Ishikawa (cell line): ENCODE data around the gene AARS2.

ENCODE experiments used
- CREB1 ChIP-seq: IDR thresholded peaks from 2 replicates; pipeline ENCODE4 v1.6.1; 2012; ENCODE audit warnings: low read depth
- EGR1 ChIP-seq: IDR thresholded peaks from 2 replicates; pipeline ENCODE4 v1.6.1; 2012
- EP300 ChIP-seq: IDR thresholded peaks from 2 replicates; pipeline ENCODE4 v1.6.1; 2012; ENCODE audit warnings: borderline replicate concordance
- FOXM1 ChIP-seq: IDR thresholded peaks from 2 replicates; pipeline ENCODE4 v1.6.1; 2012; ENCODE audit warnings: low read depth, borderline replicate concordance
- NFIC ChIP-seq: IDR thresholded peaks from 2 replicates; pipeline ENCODE4 v1.6.1; 2012
- RAD21 ChIP-seq: IDR thresholded peaks from 2 replicates; pipeline ENCODE4 v1.6.1; 2012; ENCODE audit warnings: low read depth
- TAF1 ChIP-seq: IDR thresholded peaks from 2 replicates; pipeline ENCODE4 v1.6.1; 2012; ENCODE audit warnings: low read depth, mild to moderate bottlenecking
- TEAD4 ChIP-seq: IDR thresholded peaks from 2 replicates; pipeline ENCODE4 v1.6.1; 2012
- YY1 ChIP-seq: IDR thresholded peaks from 2 replicates; pipeline ENCODE4 v1.6.1; 2012; ENCODE audit warnings: low read depth
- TF ChIP-seq, protein P1 (sequence below): IDR thresholded peaks from 2 replicates; pipeline ENCODE4 v1.6.1; 2012
- TF ChIP-seq, protein P2 (sequence below): IDR thresholded peaks from 2 replicates; pipeline ENCODE4 v1.6.1; 2012; ENCODE audit warnings: low read depth, mild to moderate bottlenecking
- TF ChIP-seq, protein P3 (sequence below): IDR thresholded peaks from 2 replicates; pipeline ENCODE4 v1.6.1; 2012

DNA sequence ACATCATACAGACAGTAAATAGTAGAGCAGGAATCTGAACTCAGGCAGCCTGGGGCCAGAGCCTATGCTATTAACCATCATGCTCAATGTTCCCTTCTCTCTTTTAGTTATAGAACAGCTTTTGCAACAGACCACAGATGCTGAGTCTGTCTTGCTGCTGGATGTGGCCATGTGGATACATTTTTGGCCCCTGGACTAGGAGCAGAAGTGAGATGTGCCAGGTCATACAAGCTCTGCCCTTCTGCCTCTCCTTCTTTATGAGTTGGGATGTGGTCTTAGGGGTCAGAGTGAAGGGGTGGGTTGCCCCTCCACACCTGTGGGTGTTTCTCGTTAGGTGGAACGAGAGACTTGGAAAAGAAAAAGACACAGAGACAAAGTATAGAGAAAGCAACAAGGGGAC is 14.6 kb upstream of the AARS2 start:
- TF ChIP-seq YY1 = no peak
- TF ChIP-seq NFIC = no peak
- TF ChIP-seq, protein P1, sequence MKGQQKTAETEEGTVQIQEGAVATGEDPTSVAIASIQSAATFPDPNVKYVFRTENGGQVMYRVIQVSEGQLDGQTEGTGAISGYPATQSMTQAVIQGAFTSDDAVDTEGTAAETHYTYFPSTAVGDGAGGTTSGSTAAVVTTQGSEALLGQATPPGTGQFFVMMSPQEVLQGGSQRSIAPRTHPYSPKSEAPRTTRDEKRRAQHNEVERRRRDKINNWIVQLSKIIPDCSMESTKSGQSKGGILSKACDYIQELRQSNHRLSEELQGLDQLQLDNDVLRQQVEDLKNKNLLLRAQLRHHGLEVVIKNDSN = no peak
- TF ChIP-seq EGR1 = no peak
- TF ChIP-seq FOXM1 = no peak
- TF ChIP-seq EP300 = no peak
- TF ChIP-seq, protein P2, sequence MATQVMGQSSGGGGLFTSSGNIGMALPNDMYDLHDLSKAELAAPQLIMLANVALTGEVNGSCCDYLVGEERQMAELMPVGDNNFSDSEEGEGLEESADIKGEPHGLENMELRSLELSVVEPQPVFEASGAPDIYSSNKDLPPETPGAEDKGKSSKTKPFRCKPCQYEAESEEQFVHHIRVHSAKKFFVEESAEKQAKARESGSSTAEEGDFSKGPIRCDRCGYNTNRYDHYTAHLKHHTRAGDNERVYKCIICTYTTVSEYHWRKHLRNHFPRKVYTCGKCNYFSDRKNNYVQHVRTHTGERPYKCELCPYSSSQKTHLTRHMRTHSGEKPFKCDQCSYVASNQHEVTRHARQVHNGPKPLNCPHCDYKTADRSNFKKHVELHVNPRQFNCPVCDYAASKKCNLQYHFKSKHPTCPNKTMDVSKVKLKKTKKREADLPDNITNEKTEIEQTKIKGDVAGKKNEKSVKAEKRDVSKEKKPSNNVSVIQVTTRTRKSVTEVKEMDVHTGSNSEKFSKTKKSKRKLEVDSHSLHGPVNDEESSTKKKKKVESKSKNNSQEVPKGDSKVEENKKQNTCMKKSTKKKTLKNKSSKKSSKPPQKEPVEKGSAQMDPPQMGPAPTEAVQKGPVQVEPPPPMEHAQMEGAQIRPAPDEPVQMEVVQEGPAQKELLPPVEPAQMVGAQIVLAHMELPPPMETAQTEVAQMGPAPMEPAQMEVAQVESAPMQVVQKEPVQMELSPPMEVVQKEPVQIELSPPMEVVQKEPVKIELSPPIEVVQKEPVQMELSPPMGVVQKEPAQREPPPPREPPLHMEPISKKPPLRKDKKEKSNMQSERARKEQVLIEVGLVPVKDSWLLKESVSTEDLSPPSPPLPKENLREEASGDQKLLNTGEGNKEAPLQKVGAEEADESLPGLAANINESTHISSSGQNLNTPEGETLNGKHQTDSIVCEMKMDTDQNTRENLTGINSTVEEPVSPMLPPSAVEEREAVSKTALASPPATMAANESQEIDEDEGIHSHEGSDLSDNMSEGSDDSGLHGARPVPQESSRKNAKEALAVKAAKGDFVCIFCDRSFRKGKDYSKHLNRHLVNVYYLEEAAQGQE = no peak
- TF ChIP-seq, protein P3, sequence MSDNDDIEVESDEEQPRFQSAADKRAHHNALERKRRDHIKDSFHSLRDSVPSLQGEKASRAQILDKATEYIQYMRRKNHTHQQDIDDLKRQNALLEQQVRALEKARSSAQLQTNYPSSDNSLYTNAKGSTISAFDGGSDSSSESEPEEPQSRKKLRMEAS = no peak
- TF ChIP-seq CREB1 = no peak
- TF ChIP-seq RAD21 = no peak
- no peak for TF ChIP-seq TAF1
- no peak for TF ChIP-seq TEAD4
